GM12801 (cell line): Measurements from ENCODE around the gene PRLH.

Source experiments
- TF ChIP-seq, protein P1 (sequence below): IDR thresholded peaks from one replicate; pipeline ENCODE4 v1.5.1; 2011; ENCODE audit warnings: control low read depth; ENCODE audit not compliant: insufficient read length; ENCODE audit errors: extremely low read depth

Gene PRLH

DNA sequence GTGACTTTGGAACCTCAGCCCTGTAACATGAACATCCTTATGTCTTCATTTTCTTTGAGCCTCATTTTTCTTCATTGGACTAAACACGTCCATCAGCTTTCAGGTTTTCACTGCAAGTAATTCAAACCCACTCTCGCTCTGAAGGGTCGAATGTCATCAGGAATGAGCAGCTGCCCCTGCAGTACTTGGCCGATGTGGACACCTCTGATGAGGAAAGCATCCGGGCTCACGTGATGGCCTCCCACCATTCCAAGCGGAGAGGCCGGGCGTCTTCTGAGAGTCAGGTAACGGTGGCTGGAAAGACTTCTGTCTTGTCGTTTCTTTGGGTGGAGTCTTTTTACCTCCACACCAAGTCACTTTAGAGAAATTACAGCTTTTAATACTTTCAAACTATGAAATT, 39.1 kb upstream of the PRLH start:
- TF ChIP-seq, protein P1, sequence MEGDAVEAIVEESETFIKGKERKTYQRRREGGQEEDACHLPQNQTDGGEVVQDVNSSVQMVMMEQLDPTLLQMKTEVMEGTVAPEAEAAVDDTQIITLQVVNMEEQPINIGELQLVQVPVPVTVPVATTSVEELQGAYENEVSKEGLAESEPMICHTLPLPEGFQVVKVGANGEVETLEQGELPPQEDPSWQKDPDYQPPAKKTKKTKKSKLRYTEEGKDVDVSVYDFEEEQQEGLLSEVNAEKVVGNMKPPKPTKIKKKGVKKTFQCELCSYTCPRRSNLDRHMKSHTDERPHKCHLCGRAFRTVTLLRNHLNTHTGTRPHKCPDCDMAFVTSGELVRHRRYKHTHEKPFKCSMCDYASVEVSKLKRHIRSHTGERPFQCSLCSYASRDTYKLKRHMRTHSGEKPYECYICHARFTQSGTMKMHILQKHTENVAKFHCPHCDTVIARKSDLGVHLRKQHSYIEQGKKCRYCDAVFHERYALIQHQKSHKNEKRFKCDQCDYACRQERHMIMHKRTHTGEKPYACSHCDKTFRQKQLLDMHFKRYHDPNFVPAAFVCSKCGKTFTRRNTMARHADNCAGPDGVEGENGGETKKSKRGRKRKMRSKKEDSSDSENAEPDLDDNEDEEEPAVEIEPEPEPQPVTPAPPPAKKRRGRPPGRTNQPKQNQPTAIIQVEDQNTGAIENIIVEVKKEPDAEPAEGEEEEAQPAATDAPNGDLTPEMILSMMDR = no peak

DNA sequence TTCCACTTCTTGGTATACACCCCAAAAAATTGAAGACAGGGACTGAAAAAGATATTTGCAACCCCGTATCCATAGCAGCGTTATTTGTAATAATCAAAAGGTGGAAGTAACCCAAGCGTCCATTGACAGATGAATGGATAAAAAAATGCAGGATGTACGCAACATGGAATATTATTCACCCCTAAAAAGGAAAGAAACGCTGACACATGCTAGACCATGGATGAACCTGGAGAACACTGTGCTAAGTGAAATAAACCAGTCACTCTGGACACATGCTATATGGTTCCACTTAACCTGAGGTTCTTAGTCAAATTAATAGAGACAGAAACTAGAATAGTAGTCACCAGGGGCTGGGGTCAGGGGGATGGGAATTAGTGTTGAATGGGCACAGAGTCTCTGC, 38.6 kb upstream of the PRLH start:
- TF ChIP-seq, protein P1 = no peak

DNA sequence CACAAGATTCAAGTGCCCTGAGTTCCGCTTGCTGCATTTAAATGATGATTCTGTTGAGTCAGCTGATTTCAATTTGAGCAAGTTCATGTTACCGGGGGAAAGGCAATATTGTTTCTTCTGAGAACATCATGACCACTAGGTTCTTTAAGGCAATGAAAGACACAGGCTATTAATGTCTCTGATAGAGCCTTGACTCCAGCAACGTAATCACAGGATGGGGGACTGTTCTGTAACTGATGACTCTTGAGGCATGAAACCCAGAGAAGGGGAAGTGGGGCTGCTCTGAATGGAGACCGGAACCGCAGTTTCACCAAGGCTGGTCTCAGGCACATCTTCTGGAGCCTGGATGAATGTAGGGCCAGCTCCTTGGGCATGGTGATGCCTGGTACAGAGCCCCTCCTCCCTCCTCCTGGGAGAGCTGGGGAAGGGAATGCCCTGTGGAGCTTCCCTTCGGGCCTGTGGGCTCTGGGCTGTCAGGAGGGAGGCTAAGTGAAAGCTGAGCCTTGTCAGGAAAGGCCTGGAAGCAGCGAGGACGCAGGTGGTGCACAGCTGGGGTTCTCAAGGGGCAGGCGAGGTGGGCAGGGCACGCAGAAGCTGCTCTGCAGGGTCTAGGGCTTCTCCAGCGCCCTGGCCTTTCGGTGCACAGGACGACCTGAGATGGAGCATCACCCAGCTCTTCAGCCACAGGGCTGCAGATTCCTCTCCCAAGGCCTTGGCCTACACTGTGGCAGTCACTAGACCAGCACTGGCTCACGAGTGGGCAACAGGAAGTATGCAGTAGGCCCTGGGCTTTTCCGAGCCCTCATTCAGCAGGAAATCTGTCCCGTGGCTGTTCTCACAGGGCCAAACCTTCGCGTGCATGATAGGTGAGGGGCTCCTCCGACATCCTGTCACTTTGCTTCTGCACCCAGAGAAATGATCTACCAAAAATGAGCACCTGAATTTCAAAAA, 36.6 kb upstream of the PRLH start:
- TF ChIP-seq, protein P1 = no peak

DNA sequence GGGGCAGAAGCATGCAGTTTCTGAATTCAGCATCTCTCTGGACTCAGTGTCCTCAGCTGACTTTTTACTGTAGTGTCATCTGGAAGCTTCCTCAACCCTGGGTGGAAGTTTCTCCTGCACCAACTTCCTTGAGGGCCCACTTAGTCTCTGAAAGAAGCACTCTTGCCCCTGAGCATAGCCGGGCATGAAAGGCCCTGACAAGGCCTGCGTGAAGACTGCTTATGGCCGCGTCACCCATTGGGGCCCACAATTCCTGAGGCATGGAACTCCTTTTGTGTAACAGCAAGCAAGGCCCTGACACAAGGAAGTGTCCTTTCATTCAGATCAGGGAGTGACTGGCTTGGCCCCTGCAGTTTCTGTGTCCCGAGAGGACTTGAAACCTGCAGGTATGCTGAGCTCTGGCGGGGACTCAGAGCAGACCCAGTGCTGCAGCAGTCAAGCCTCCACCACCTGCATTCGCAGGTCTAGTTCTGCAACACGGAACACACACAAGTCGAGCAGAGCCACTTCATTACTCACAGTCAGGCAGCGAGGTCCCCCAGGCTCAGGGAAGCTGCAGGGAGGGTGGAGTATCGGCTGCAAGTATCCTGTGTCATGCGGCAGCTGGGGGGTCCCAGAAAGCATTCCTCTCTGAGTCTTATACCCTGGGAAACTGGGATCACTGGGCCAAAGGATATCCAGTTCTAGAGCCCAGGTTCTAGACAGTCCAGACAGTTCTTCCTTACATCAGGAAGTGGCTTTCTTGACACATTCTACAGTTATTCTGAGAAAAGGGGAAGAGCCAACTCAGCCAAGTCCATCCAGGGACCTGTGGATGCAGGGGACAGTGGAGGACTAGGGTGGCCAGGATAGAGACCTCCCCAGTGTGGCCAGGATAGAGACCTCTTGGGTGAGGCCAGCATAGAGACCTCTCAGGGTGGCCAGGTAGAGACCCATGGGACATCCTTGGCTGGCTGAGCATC, 35.6 kb upstream of the PRLH start:
- TF ChIP-seq, protein P1 = no peak

DNA sequence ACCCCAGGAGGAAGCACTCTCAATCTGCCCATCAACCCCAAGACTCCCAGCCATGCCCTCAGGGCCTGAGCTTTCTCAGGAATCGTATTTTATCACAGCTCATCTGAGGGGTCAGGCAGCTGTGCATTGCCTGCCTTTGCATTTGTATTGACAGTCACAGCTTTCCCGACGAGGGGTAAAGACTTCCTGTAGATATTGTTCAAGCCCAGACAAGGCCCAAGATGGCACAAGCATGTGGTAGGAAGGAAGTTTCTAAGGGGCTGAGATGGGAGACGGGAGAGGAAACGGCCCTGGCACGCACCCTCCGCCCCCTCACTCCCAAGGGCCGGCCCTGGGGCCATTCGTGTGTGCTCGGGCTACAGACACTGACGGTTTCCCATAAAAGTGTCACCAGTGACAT, 34.2 kb upstream of the PRLH start:
- TF ChIP-seq, protein P1 = no peak

DNA sequence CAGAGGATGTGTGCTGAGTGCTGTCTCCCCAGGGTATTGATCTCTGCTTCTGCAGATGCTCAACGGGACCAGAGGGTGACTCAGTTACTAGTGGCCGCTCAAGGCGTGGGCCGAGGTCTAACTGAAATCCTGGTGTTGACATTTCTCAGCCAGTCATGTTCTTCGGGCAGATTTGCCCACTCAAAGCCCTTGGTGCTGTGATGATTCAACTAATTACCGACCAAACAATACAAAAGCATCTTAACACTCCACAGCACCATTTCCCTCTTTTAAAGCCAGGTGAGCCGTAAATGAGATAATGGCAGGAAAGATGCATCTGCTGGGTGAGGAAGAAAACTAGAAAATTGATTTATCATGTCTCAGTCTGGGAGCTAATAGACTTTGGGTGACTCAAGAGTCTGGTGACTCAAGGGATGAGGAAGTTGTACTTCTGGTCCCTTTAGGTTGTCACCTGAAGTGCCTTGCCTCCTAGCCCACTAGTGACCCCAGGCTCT, 32.7 kb upstream of the PRLH start:
- TF ChIP-seq, protein P1 = no peak

DNA sequence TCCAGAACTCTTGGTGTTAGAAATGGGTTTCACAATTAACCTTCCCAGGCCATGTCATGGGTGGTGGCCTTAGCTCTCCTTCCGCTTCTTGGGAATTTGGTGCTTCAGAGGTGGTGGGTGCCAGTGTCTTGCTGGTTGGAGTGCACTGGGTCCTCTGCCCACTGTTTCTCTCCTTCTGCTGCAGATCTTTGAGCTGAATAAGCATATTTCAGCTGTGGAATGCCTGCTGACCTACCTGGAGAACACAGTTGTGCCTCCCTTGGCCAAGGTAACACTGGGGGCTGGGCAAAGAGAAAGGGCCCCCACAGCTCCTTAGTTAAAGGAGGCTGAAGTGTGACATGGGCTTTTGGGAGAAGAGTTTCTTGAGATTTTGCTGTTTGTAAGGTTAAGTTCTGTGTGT, 32.0 kb upstream of the PRLH start:
- TF ChIP-seq, protein P1 = no peak
